Astrocyte (in vitro differentiated cells and primary cell): Measurements from ENCODE around the gene SORL1-AS1.
"Not testable (repeated sequence)": the region's sequence is repeated elsewhere in the genome, so short reads cannot be mapped to it uniquely, and the experiment has no call there.

Source experiments
- DNase-seq: peaks from one replicate; pipeline ENCODE4 v3.0.0-alpha.2; 2010; ENCODE audit warnings: low read depth
- FAIRE-seq: peaks from 2 replicates; lab custom pipeline; 2011; peaks lifted over from hg19 to GRCh38; lab: Jason Lieb, UNC
- H2AFZ ChIP-seq: 2 replicates; pipeline ENCODE4 v1.6.0; 2012; ENCODE audit warnings: low read depth, low read length, inconsistent platforms
- H3K27ac ChIP-seq: 2 replicates; pipeline ENCODE4 v1.5.1; 2011; ENCODE audit warnings: low read depth, low read length, inconsistent platforms
- H3K27me3 ChIP-seq: 2 replicates; pipeline ENCODE4 v1.6.0; 2011; ENCODE audit warnings: low read length, inconsistent platforms; ENCODE audit not compliant: insufficient read depth
- H3K36me3 ChIP-seq: 2 replicates; pipeline ENCODE4 v1.5.1; 2011; ENCODE audit warnings: low read length, inconsistent platforms; ENCODE audit not compliant: insufficient read depth
- H3K4me1 ChIP-seq: 2 replicates; pipeline ENCODE4 v1.5.1; 2011; ENCODE audit warnings: low read length, inconsistent platforms; ENCODE audit not compliant: insufficient read depth
- H3K4me2 ChIP-seq: 2 replicates; pipeline ENCODE4 v1.6.0; 2012; ENCODE audit warnings: low read length, inconsistent platforms
- H3K4me3 ChIP-seq: 2 replicates; pipeline ENCODE4 v1.5.1; 2011; ENCODE audit warnings: low read depth, mild to moderate bottlenecking, low read length, inconsistent platforms; ENCODE audit not compliant: insufficient read depth
- H3K79me2 ChIP-seq: 2 replicates; pipeline ENCODE4 v1.6.0; 2012; ENCODE audit warnings: mild to moderate bottlenecking, low read length, inconsistent platforms; ENCODE audit not compliant: insufficient read depth
- H3K9ac ChIP-seq: 2 replicates; pipeline ENCODE4 v1.6.0; 2012; ENCODE audit warnings: mild to moderate bottlenecking, low read length, inconsistent platforms
- H3K9me3 ChIP-seq: 2 replicates; pipeline ENCODE4 v1.5.1; 2012; ENCODE audit warnings: low read depth, mild to moderate bottlenecking, low read length, inconsistent platforms; ENCODE audit not compliant: insufficient read depth
- H4K20me1 ChIP-seq: 2 replicates; pipeline ENCODE4 v1.6.0; 2012; ENCODE audit warnings: low read length, inconsistent platforms; ENCODE audit not compliant: insufficient read depth
- H3K27ac Mint-ChIP-seq: one replicate; pipeline ENCODE4 v1.8.0; 2021; ENCODE audit warnings: mild to moderate bottlenecking, mixed read lengths; ENCODE audit not compliant: unreplicated experiment
- H3K27me3 Mint-ChIP-seq: one replicate; pipeline ENCODE4 v1.8.0; 2021; ENCODE audit warnings: low read depth, mixed read lengths; ENCODE audit not compliant: unreplicated experiment
- H3K36me3 Mint-ChIP-seq: one replicate; pipeline ENCODE4 v1.8.0; 2021; ENCODE audit warnings: low read depth, mixed read lengths; ENCODE audit not compliant: unreplicated experiment
- H3K4me1 Mint-ChIP-seq: one replicate; pipeline ENCODE4 v1.8.0; 2021; ENCODE audit warnings: low read depth, mixed read lengths; ENCODE audit not compliant: unreplicated experiment
- H3K4me3 Mint-ChIP-seq: one replicate; pipeline ENCODE4 v1.8.0; 2021; ENCODE audit warnings: mild to moderate bottlenecking, moderate library complexity, mixed read lengths; ENCODE audit not compliant: unreplicated experiment
- H3K9me3 Mint-ChIP-seq: one replicate; pipeline ENCODE4 v1.8.0; 2021; ENCODE audit warnings: mild to moderate bottlenecking, mixed read lengths; ENCODE audit not compliant: unreplicated experiment
- EZH2 ChIP-seq: IDR thresholded peaks from 2 replicates; pipeline ENCODE4 v1.6.1; 2012; ENCODE audit warnings: mild to moderate bottlenecking, low read length, inconsistent platforms; ENCODE audit not compliant: insufficient read depth
- TF ChIP-seq, protein P1 (sequence below): IDR thresholded peaks from 2 replicates; pipeline ENCODE4 v1.5.1; 2011; ENCODE audit warnings: low read depth, mild to moderate bottlenecking, inconsistent platforms, low read length, moderate library complexity; ENCODE audit not compliant: insufficient read depth

The SORL1-AS1 gene

DNA sequence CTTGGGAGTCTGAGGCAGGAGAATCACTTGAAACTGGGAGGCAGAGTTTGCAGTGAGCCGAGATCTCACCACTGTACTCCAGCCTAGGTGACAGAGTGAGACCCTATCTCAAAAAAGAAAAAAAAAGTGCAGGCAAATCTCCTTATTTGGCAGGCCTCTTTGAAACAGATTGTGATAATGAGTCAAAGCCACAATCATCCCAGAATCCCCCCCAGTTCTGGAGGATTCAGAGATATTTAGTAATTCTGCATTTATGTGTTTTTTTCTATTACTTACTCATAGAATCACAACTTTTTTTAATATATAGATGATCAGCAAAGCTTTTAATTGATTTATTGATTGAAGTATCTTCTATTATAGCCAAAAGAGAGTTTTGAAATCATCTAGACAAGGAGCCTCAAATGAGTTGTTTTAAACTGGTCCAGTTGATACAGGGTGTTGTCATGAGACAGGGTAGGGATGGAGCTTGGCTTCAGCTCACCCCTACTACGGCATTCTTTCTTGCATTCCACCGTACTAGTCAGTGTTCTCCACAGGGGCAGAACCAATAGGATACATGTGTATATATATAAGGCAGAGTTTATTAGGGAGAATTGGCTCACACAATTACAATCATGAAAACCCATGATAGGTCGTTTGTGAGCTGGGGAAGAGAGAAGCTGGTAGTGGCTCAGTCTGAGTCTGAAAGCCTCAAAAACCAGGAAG is 39.9 kb downstream of the SORL1-AS1 start:
- no peaks in the 10 kb centered on the region for H3K9me3 ChIP-seq

GRCh38 chr11:121412000-121412587 is 40.7 kb downstream of the SORL1-AS1 start:
- peaks cover 3% of the 10 kb centered on the region for H3K4me1 ChIP-seq
- H3K9me3 Mint-ChIP-seq, result no peaks in the 10 kb centered on the region
- no peak overlapping the region for H3K27ac ChIP-seq
- H3K36me3 Mint-ChIP-seq, result no peaks in the 10 kb centered on the region
- TF ChIP-seq, protein P1, sequence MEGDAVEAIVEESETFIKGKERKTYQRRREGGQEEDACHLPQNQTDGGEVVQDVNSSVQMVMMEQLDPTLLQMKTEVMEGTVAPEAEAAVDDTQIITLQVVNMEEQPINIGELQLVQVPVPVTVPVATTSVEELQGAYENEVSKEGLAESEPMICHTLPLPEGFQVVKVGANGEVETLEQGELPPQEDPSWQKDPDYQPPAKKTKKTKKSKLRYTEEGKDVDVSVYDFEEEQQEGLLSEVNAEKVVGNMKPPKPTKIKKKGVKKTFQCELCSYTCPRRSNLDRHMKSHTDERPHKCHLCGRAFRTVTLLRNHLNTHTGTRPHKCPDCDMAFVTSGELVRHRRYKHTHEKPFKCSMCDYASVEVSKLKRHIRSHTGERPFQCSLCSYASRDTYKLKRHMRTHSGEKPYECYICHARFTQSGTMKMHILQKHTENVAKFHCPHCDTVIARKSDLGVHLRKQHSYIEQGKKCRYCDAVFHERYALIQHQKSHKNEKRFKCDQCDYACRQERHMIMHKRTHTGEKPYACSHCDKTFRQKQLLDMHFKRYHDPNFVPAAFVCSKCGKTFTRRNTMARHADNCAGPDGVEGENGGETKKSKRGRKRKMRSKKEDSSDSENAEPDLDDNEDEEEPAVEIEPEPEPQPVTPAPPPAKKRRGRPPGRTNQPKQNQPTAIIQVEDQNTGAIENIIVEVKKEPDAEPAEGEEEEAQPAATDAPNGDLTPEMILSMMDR, result no peak
- TF ChIP-seq EZH2, result no peak
- no peaks in the 10 kb centered on the region for H3K36me3 ChIP-seq
- H3K9me3 ChIP-seq, result no peaks in the 10 kb centered on the region
- H3K79me2 ChIP-seq, result no peaks in the 10 kb centered on the region
- H3K4me2 ChIP-seq, result no peak overlapping the region
- DNase-seq (no peak), FAIRE-seq (no peak)
- no peak overlapping the region for H3K4me3 ChIP-seq
- H4K20me1 ChIP-seq, result no peaks in the 10 kb centered on the region
- H3K27ac Mint-ChIP-seq, result no peak overlapping the region
- H3K9ac ChIP-seq, result no peak overlapping the region
- H3K4me3 Mint-ChIP-seq, result no peak overlapping the region
- H2AFZ ChIP-seq, result no peak overlapping the region
- H3K4me1 Mint-ChIP-seq, result peaks cover 3% of the 10 kb centered on the region
- H3K27me3 ChIP-seq, result peaks cover 2% of the 10 kb centered on the region
- peaks cover 2% of the 10 kb centered on the region for H3K27me3 Mint-ChIP-seq

More for the DNA sequence above, 39.9 kb downstream of the SORL1-AS1 start:
- Histone ChIP-seq H3K4me2 (no peak overlapping the region), H3K4me3 (no peak overlapping the region), H2AFZ (no peak overlapping the region), H3K79me2 (no peaks in the 10 kb centered on the region), H4K20me1 (no peaks in the 10 kb centered on the region), H3K36me3 (no peaks in the 10 kb centered on the region), H3K27ac (no peak overlapping the region), H3K27me3 (peaks cover under 1% of the 10 kb centered on the region), H3K4me1 (peaks cover 7% of the 10 kb centered on the region), H3K9ac (no peak overlapping the region)
- TF ChIP-seq, protein P1, result no peak
- no peak for TF ChIP-seq EZH2
- no peaks in the 10 kb centered on the region for H3K36me3 Mint-ChIP-seq
- peaks cover 5% of the 10 kb centered on the region for H3K4me1 Mint-ChIP-seq
- no peaks in the 10 kb centered on the region for H3K9me3 Mint-ChIP-seq
- DNase-seq, result peak; percentile 12
- no peak overlapping the region for H3K27ac Mint-ChIP-seq
- peaks cover 2% of the 10 kb centered on the region for H3K27me3 Mint-ChIP-seq
- no peak for FAIRE-seq
- no peak overlapping the region for H3K4me3 Mint-ChIP-seq

GRCh38 chr11:121411330-121411729 is 41.4 kb downstream of the SORL1-AS1 start:
- H3K4me1 Mint-ChIP-seq, H3K4me1 ChIP-seq, H3K9me3 Mint-ChIP-seq, H3K9ac ChIP-seq, H3K27ac Mint-ChIP-seq, H4K20me1 ChIP-seq, H2AFZ ChIP-seq, H3K27ac ChIP-seq, FAIRE-seq, H3K36me3 ChIP-seq, H3K36me3 Mint-ChIP-seq, DNase-seq, H3K9me3 ChIP-seq, H3K27me3 Mint-ChIP-seq, H3K27me3 ChIP-seq, H3K4me2 ChIP-seq, H3K4me3 Mint-ChIP-seq, H3K79me2 ChIP-seq, H3K4me3 ChIP-seq: not testable (repeated sequence)

- not testable (repeated sequence) for FAIRE-seq, H3K9me3 Mint-ChIP-seq
Observed at GRCh38 chr11:121410041-121410440, 42.7 kb downstream of the SORL1-AS1 start.

More at GRCh38 chr11:121410041-121410440, 42.7 kb downstream of the SORL1-AS1 start:
- not testable (repeated sequence) for H3K4me1 ChIP-seq, H3K4me1 Mint-ChIP-seq, H3K79me2 ChIP-seq, H3K9me3 ChIP-seq, H3K4me3 ChIP-seq, H3K4me2 ChIP-seq, H2AFZ ChIP-seq, H3K9ac ChIP-seq, H3K36me3 ChIP-seq, H3K27ac Mint-ChIP-seq, H3K4me3 Mint-ChIP-seq, H3K36me3 Mint-ChIP-seq, DNase-seq, H4K20me1 ChIP-seq, H3K27ac ChIP-seq, H3K27me3 Mint-ChIP-seq, H3K27me3 ChIP-seq
